Measurements from ENCODE around the gene ATOSA. TPM values are rescaled to one million over a fixed set of nuclear protein-coding genes. Genes with fewer than 3 reads are reported as not detected.

Gene ATOSA
- total RNA-seq, 2 experiments from 2014 or later: 34.1 to 96.8 TPM

DNA sequence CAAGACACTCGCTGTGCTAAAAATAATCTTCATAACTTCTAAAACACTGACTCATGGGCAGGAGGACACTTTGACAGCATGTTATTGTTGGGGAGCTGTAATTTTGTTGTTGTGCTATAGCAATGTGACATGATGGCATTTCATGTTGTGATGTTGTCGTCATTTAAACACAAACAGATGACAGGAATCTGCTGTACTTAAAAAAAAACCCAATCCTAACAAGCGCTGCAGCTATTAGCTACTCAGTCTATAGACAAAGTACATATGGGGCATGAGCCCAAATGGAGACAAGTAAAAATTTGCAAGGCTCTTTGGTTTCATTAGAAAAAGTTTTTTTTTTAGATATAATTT lies 828 bp upstream of the ATOSA start:
- DNase-seq (ENCODE audit: low spot score): peak; percentile 45
- Histone ChIP-seq H3K27ac (ENCODE audit: low read depth, low read length, poor library complexity, severe bottlenecking) (peak overlapping the region; percentile 99), H3K4me2 (ENCODE audit: low read length) (peak overlapping the region; percentile 92), H3K79me2 (ENCODE audit: insufficient read depth, low read depth, low read length) (peaks cover 47% of the 10 kb centered on the region), H3K4me3 (ENCODE audit: low read depth, low read length, poor library complexity, severe bottlenecking) (peak overlapping the region; percentile 80), H3K9me3 (ENCODE audit: low read length) (no peaks in the 10 kb centered on the region), H3K4me1 (ENCODE audit: insufficient read depth, low read length, poor library complexity, severe bottlenecking) (peaks cover 72% of the 10 kb centered on the region), H3K36me3 (ENCODE audit: insufficient read depth, low read length) (peaks cover 18% of the 10 kb centered on the region), H2AFZ (ENCODE audit: low read length) (peak overlapping the region; percentile 5; the same call in 1 of the 2 replicates), H4K20me1 (ENCODE audit: insufficient read depth, low read length) (no peaks in the 10 kb centered on the region), H3K9me2 (ENCODE audit: insufficient read depth, low read length) (no peaks in the 10 kb centered on the region)
- ChIA-PET POLR2A (interaction anchor here (0.5 to 8.2 kb wide), 13 partner anchors 9 to 1978 kb away, joined by 3 to 76 read pairs (median 4); no protein-coding TSS in a partner anchor), CTCF (ENCODE audit: unreplicated experiment) (no interaction called here)
- no peak for TF ChIP-seq EZH2phosphoT487 (IDR thresholded peaks at IDR 0.05; ENCODE audit: borderline replicate concordance, low read depth, low read length)
- TF ChIP-seq, protein P1, sequence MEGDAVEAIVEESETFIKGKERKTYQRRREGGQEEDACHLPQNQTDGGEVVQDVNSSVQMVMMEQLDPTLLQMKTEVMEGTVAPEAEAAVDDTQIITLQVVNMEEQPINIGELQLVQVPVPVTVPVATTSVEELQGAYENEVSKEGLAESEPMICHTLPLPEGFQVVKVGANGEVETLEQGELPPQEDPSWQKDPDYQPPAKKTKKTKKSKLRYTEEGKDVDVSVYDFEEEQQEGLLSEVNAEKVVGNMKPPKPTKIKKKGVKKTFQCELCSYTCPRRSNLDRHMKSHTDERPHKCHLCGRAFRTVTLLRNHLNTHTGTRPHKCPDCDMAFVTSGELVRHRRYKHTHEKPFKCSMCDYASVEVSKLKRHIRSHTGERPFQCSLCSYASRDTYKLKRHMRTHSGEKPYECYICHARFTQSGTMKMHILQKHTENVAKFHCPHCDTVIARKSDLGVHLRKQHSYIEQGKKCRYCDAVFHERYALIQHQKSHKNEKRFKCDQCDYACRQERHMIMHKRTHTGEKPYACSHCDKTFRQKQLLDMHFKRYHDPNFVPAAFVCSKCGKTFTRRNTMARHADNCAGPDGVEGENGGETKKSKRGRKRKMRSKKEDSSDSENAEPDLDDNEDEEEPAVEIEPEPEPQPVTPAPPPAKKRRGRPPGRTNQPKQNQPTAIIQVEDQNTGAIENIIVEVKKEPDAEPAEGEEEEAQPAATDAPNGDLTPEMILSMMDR (conservative IDR thresholded peaks at IDR 0.05; ENCODE audit: low read length): no peak
- TSS peak; percentile 75 for BruUV-seq (replicated peaks)
- intact Hi-C loops (cut with micrococcal nuclease; ENCODE audit: unreplicated experiment): loop anchor here (2.0 to 5.0 kb wide), 2 partner anchors 213 to 457 kb away; no protein-coding TSS in a partner anchor

DNA sequence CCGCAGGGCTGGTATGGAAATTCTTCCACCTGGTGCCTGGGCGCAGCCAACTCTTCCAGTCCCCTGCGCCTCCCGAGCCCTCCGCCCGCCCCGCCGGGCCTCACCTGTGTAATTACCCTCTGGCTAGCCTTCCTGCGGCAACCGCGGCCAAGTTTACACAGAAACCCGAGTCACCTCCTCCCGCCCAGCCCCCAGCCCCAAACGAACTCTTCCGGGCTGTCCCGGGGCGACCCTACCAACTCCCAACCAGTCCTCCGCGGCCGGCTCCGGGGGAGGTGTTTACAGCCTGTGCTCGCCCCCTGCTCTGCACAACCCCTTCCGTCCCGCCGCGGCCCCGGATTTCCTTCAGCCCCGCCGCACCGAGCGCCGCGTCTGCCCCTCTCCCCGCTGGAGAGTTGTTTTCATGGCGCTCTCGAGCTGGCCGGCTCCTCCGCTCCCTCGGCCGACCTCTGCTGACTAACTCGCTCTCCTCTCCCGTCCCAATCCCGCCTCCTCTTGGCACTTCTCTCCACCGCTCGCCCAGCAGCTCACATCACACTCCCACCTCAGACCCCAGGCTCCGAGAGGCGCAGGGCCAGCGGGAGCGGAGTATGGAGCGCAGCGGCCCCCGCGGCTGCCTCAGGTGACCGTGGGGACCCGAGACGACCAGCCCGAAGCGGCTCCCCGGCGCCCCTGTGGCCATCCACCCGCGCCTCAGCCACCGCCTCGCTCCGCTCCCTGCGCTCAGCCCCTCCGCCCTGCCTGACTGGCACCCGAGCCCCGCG lies 538 bp downstream of the ATOSA start:
- BruUV-seq (replicated peaks): no TSS peak
- H2AFZ ChIP-seq (ENCODE audit: low read length): peak overlapping the region; percentile 54; the same call in 1 of the 2 replicates
- DNase-seq (ENCODE audit: low spot score): peak; percentile 66
- intact Hi-C loops (cut with micrococcal nuclease; ENCODE audit: unreplicated experiment): loop anchor here (1.0 to 5.0 kb wide), 5 partner anchors 31 to 496 kb away; partner anchors contain the start of gene ARPP19
- H3K27ac ChIP-seq (ENCODE audit: low read depth, low read length, poor library complexity, severe bottlenecking): peak overlapping the region; percentile 99
- H3K79me2 ChIP-seq (ENCODE audit: insufficient read depth, low read depth, low read length): peaks cover 61% of the 10 kb centered on the region
- H3K4me3 ChIP-seq (ENCODE audit: low read depth, low read length, poor library complexity, severe bottlenecking): peak overlapping the region; percentile 80
- no peaks in the 10 kb centered on the region for H3K9me2 ChIP-seq (ENCODE audit: insufficient read depth, low read length)
- TF ChIP-seq EZH2phosphoT487 (IDR thresholded peaks at IDR 0.05; ENCODE audit: borderline replicate concordance, low read depth, low read length): no peak
- TF ChIP-seq, protein P1 (conservative IDR thresholded peaks at IDR 0.05; ENCODE audit: low read length): no peak; the same call in 1 of the 2 replicates
- CTCF ChIA-PET (ENCODE audit: unreplicated experiment): no interaction called here
- peaks cover 71% of the 10 kb centered on the region for H3K4me1 ChIP-seq (ENCODE audit: insufficient read depth, low read length, poor library complexity, severe bottlenecking)
- H3K36me3 ChIP-seq (ENCODE audit: insufficient read depth, low read length): peaks cover 28% of the 10 kb centered on the region
- no peaks in the 10 kb centered on the region for H3K9me3 ChIP-seq (ENCODE audit: low read length)
- H4K20me1 ChIP-seq (ENCODE audit: insufficient read depth, low read length): no peaks in the 10 kb centered on the region; the same call in 1 of the 2 replicates
- H3K4me2 ChIP-seq (ENCODE audit: low read length): peak overlapping the region; percentile 92
- POLR2A ChIA-PET: interaction anchor here (0.7 to 8.2 kb wide), 4 partner anchors 32 to 454 kb away, joined by 3 to 76 read pairs (median 26); no protein-coding TSS in a partner anchor

Data from OCI-LY7 (cell line).